ENCODE results near the gene SFI1.
A peak's percentile ranks its signal among the peaks of the same experiment; 100 is the strongest.
"Not testable (repeated sequence)": the region's sequence is repeated elsewhere in the genome, so short reads cannot be mapped to it uniquely, and the experiment has no call there.

The SFI1 gene

GRCh38 chr22:31540166-31540565 is 43.8 kb downstream of the SFI1 start:
- not testable (repeated sequence) for DNase-seq (ENCODE audit: extremely low read depth in 1 of 2, low read depth in 1 of 2)

GRCh38 chr22:31540966-31541365 is 44.6 kb downstream of the SFI1 start:
- DNase-seq (ENCODE audit: extremely low read depth in 1 of 2, low read depth in 1 of 2): no peak

- no peak for DNase-seq (ENCODE audit: extremely low read depth in 1 of 2, low read depth in 1 of 2)
Measured at GRCh38 chr22:31544481-31545480, 48.4 kb downstream of the SFI1 start.

- DNase-seq (ENCODE audit: extremely low read depth in 1 of 2, low read depth in 1 of 2): no peak
Measured at GRCh38 chr22:31550871-31551370, 54.6 kb downstream of the SFI1 start.

- DNase-seq (ENCODE audit: extremely low read depth in 1 of 2, low read depth in 1 of 2): no peak
Measured at GRCh38 chr22:31556627-31557203, 60.4 kb downstream of the SFI1 start.

GRCh38 chr22:31558546-31558945 is 62.2 kb downstream of the SFI1 start:
- not testable (repeated sequence) for DNase-seq (ENCODE audit: extremely low read depth in 1 of 2, low read depth in 1 of 2)

GRCh38 chr22:31561238-31561887 is 65.0 kb downstream of the SFI1 start:
- DNase-seq (ENCODE audit: extremely low read depth in 1 of 2, low read depth in 1 of 2): peak in 1 of 2 donors; percentile 30

GRCh38 chr22:31561970-31562369 is 65.6 kb downstream of the SFI1 start:
- no peak for DNase-seq (ENCODE audit: extremely low read depth in 1 of 2, low read depth in 1 of 2)

- no peak for DNase-seq (ENCODE audit: extremely low read depth in 1 of 2, low read depth in 1 of 2)
Measured at GRCh38 chr22:31566484-31566883, 70.1 kb downstream of the SFI1 start.

GRCh38 chr22:31567196-31567595 is 70.9 kb downstream of the SFI1 start:
- DNase-seq (ENCODE audit: extremely low read depth in 1 of 2, low read depth in 1 of 2): no peak

- no peak for DNase-seq (ENCODE audit: extremely low read depth in 1 of 2, low read depth in 1 of 2)
Measured at GRCh38 chr22:31567702-31568101, 71.4 kb downstream of the SFI1 start.

GRCh38 chr22:31569126-31569525 is 72.8 kb downstream of the SFI1 start:
- DNase-seq (ENCODE audit: extremely low read depth in 1 of 2, low read depth in 1 of 2): no peak

- no peak for DNase-seq (ENCODE audit: extremely low read depth in 1 of 2, low read depth in 1 of 2)
Measured at GRCh38 chr22:31572939-31573338, 76.6 kb downstream of the SFI1 start.

- DNase-seq (ENCODE audit: extremely low read depth in 1 of 2, low read depth in 1 of 2): no peak
Measured at GRCh38 chr22:31574055-31574670, 77.8 kb downstream of the SFI1 start.

- no peak for DNase-seq (ENCODE audit: extremely low read depth in 1 of 2, low read depth in 1 of 2)
Measured at GRCh38 chr22:31575190-31575589, 78.9 kb downstream of the SFI1 start.

GRCh38 chr22:31577711-31578110 is 81.4 kb downstream of the SFI1 start:
- no peak for DNase-seq (ENCODE audit: extremely low read depth in 1 of 2, low read depth in 1 of 2)

GRCh38 chr22:31578171-31578570 is 81.8 kb downstream of the SFI1 start:
- DNase-seq (ENCODE audit: extremely low read depth in 1 of 2, low read depth in 1 of 2): no peak

GRCh38 chr22:31579835-31580242 is 83.5 kb downstream of the SFI1 start:
- DNase-seq (ENCODE audit: extremely low read depth in 1 of 2, low read depth in 1 of 2): no peak

- no peak for DNase-seq (ENCODE audit: extremely low read depth in 1 of 2, low read depth in 1 of 2)
Measured at GRCh38 chr22:31583861-31584485, 87.6 kb downstream of the SFI1 start.

GRCh38 chr22:31584804-31585160 is 88.4 kb downstream of the SFI1 start:
- no peak for DNase-seq (ENCODE audit: extremely low read depth in 1 of 2, low read depth in 1 of 2)
